Chondrocyte (in vitro differentiated cells): ENCODE data around the gene SLC4A1AP. TPM values are rescaled to one million over a fixed set of nuclear protein-coding genes. Genes with fewer than 3 reads are reported as not detected.

ENCODE experiments used
- DNase-seq: peaks from one replicate; pipeline ENCODE4 v3.0.0; 2021; ENCODE audit warnings: mixed read lengths, low spot score
- H3K27ac Mint-ChIP-seq: one replicate; pipeline ENCODE4 v1.8.0; 2021; ENCODE audit warnings: mild to moderate bottlenecking, moderate library complexity, mixed read lengths; ENCODE audit not compliant: unreplicated experiment
- H3K27me3 Mint-ChIP-seq: 2 replicates; pipeline ENCODE4 v1.8.0; 2021; ENCODE audit warnings: low read depth, mixed read lengths
- H3K36me3 Mint-ChIP-seq: 2 replicates; pipeline ENCODE4 v1.8.0; 2021; ENCODE audit warnings: low read depth, mixed read lengths
- H3K4me1 Mint-ChIP-seq: 2 replicates; pipeline ENCODE4 v1.8.0; 2021; ENCODE audit warnings: low read depth, mild to moderate bottlenecking, mixed read lengths
- H3K4me3 Mint-ChIP-seq: one replicate; pipeline ENCODE4 v1.8.0; 2021; ENCODE audit warnings: mild to moderate bottlenecking, moderate library complexity, mixed read lengths; ENCODE audit not compliant: unreplicated experiment
- H3K9me3 Mint-ChIP-seq: 2 replicates; pipeline ENCODE4 v1.8.0; 2021; ENCODE audit warnings: low read depth, mixed read lengths
- total RNA-seq: library from RNA; stranded (reverse); gene quantifications from 3 replicates; pipeline ENCODE4 v1.2.1, GENCODE V29; 2021
- TF ChIP-seq, protein P1 (sequence below): fragments of 200-600 bp; sonication (generic); IDR thresholded peaks from 2 replicates; pipeline ENCODE4 v1.5.0; 2021; ENCODE audit warnings: antibody characterized with exemption, mild to moderate bottlenecking, moderate library complexity

Gene SLC4A1AP
- total RNA-seq, 1 donor from 2014 or later: 18.8 TPM

- Mint-ChIP-seq H3K9me3 (no peaks in the 10 kb centered on the region), H3K4me1 (peaks cover 59% of the 10 kb centered on the region), H3K27me3 (no peaks in the 10 kb centered on the region), H3K4me3 (no peak overlapping the region), H3K27ac (peak overlapping the region; percentile 93), H3K36me3 (no peaks in the 10 kb centered on the region)
- TF ChIP-seq, protein P1, sequence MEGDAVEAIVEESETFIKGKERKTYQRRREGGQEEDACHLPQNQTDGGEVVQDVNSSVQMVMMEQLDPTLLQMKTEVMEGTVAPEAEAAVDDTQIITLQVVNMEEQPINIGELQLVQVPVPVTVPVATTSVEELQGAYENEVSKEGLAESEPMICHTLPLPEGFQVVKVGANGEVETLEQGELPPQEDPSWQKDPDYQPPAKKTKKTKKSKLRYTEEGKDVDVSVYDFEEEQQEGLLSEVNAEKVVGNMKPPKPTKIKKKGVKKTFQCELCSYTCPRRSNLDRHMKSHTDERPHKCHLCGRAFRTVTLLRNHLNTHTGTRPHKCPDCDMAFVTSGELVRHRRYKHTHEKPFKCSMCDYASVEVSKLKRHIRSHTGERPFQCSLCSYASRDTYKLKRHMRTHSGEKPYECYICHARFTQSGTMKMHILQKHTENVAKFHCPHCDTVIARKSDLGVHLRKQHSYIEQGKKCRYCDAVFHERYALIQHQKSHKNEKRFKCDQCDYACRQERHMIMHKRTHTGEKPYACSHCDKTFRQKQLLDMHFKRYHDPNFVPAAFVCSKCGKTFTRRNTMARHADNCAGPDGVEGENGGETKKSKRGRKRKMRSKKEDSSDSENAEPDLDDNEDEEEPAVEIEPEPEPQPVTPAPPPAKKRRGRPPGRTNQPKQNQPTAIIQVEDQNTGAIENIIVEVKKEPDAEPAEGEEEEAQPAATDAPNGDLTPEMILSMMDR: peak; percentile 86
- no peak for DNase-seq
Observed at GRCh38 chr2:27723372-27724144, 59.9 kb downstream of the SLC4A1AP start.

GRCh38 chr2:27724191-27724590 lies 60.5 kb downstream of the SLC4A1AP start:
- Mint-ChIP-seq H3K36me3 (no peaks in the 10 kb centered on the region), H3K27ac (peak overlapping the region; percentile 83), H3K4me1 (peaks cover 64% of the 10 kb centered on the region), H3K4me3 (no peak overlapping the region), H3K27me3 (no peaks in the 10 kb centered on the region), H3K9me3 (no peaks in the 10 kb centered on the region)
- TF ChIP-seq, protein P1: no peak
- no peak for DNase-seq

DNA sequence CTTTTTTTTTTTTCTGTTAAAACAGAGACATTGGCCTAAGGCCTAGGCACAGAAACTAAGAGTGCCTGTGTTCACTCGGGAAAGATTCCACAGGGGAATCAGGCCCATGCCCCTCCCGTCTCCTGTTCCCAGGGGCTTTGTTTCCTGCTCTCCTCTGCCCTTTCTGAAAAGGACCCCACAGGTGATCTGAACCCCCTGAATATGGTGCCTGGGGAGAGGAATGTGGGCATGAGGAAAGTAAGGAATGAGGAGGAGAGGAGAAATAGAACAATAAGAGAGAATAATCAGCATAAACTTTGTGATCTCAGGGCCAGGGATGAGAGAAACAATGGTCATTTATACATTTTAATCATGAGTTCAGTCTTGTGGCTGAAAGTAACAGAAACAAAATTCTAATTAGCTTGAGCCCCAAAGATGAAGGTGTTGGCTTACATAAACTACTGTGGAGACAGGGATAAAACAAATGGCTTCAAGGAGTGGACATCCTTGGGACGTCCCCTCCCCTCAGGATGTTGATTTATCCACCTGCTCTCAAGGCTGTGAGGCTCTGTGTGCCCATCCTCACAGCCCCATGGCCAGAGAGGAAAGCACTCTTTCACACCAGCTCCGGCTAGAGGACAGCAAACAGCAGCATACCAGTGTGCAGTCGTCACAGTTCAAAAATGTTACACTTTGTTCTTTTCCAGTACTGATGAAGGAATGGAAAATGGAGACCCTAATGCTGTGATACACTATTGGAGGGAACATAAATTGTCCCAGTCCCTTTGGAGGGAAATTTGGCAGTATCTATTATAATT lies 61.4 kb downstream of the SLC4A1AP start:
- Mint-ChIP-seq H3K27me3 (no peaks in the 10 kb centered on the region), H3K36me3 (no peaks in the 10 kb centered on the region), H3K4me1 (peaks cover 58% of the 10 kb centered on the region), H3K4me3 (no peak overlapping the region), H3K27ac (peak overlapping the region; percentile 83), H3K9me3 (no peaks in the 10 kb centered on the region)
- DNase-seq: no peak
- TF ChIP-seq, protein P1: no peak

DNA sequence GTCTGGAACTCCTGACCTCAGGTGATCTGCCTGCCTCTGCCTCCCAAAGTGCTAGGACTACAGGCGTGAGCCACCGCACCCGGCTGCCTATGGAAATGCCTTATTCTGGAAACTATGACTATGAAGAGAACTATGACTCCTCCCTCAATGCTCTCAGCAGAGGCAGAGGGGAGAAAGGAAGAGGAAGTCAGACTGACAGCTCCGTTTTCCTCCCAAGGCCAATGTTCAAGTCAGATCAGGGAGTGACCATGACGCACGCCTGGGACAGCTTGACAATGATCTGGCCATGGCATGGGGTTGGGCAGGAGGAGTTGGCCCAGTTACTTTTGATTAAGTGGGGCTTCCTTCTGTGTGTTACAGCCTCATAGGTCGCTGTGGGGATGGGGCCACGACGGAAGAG lies 63.6 kb downstream of the SLC4A1AP start:
- Mint-ChIP-seq H3K27ac (no peak overlapping the region), H3K27me3 (no peaks in the 10 kb centered on the region), H3K9me3 (no peaks in the 10 kb centered on the region), H3K4me1 (peaks cover 38% of the 10 kb centered on the region), H3K36me3 (no peaks in the 10 kb centered on the region), H3K4me3 (no peak overlapping the region)
- TF ChIP-seq, protein P1: no peak
- DNase-seq: no peak

- Mint-ChIP-seq H3K27me3 (no peaks in the 10 kb centered on the region), H3K27ac (peak overlapping the region; percentile 12), H3K4me1 (peaks cover 35% of the 10 kb centered on the region), H3K36me3 (no peaks in the 10 kb centered on the region), H3K4me3 (no peak overlapping the region), H3K9me3 (no peaks in the 10 kb centered on the region)
- TF ChIP-seq, protein P1: no peak
- no peak for DNase-seq
Observed at GRCh38 chr2:27728081-27728858, 64.6 kb downstream of the SLC4A1AP start.
